GM19328 (cell line): ENCODE data around the gene EIF3K.

ENCODE experiments used
- ATAC-seq: cut with Tn5 transposase; IDR thresholded peaks from one replicate; pipeline ENCODE4 v1.9.1; 2021; ENCODE audit warnings: mild to moderate bottlenecking, moderate library complexity; ENCODE audit not compliant: unreplicated experiment

The EIF3K gene

DNA sequence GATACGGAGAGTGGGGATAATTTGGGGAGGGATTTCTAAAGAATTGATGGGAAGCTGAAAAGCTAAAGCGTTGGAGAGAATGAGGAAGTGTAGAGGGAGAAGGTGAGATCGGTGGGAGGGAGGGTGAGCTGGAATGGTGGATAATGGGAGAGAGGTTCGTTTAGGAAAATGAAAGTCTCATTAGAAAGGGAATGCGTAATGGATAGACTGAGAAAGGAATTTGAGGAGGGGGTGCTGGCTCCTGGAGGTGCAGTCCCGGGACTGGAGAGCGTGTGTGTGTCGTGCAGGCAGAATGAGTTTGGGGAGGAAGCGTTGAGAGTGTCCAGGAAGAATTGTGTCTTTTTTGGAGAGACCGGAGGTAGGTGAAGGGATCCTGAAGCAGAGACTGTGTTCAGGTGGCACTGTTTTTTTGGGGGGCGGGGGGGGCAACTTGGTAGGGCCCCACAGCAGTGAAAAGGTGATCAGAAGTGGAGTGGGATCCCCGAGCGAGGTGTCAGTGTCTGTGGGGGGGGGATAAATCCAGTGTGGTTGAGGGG, 29.8 kb downstream of the EIF3K start:
- no peak for ATAC-seq

DNA sequence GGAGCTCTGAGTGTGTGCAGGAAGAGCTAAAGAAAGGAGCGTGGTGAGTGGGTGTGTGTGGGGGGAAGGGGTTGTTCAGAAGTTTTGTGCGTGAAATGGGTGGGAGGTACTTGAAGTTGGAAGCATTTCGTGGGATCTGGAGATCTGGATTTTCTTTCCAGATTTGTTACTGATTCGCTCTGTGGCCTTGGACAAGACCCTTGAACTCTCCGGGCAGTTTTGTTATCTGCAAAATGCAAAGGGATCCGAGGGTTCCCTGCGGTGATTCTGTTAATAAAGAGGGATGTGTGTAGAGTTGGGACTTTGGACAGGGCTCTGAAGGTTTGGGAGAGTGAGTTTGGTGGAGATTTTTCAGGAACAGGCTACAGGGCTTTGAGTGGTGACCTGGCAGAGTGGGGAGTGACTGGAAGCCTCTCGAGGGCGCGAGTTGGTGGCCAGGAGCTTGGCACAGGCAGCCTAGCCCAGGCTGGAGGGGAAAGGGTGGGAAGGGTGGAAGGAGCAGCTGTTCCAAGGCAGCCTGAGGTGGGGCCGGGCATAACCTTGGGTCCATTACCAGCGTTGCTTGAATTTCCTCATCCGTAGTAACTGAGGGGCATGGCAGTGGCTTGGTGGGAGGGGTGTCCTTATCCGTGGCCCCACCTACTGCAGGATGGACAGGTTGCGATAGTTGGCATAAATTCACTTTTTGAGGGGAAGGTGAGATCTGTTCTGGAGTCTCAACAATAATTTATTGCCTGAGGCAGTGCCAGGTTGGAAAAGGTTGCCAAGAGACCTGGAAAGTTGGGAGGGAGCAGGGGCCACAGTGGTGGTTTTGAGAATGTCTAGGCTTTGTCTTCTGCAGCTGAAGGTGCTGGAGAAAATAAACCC, 30.6 kb downstream of the EIF3K start:
- ATAC-seq, result no peak

- ATAC-seq, result no peak
These were observed 31.3 kb downstream of the EIF3K start for GRCh38 chr19:38650172-38650775.

DNA sequence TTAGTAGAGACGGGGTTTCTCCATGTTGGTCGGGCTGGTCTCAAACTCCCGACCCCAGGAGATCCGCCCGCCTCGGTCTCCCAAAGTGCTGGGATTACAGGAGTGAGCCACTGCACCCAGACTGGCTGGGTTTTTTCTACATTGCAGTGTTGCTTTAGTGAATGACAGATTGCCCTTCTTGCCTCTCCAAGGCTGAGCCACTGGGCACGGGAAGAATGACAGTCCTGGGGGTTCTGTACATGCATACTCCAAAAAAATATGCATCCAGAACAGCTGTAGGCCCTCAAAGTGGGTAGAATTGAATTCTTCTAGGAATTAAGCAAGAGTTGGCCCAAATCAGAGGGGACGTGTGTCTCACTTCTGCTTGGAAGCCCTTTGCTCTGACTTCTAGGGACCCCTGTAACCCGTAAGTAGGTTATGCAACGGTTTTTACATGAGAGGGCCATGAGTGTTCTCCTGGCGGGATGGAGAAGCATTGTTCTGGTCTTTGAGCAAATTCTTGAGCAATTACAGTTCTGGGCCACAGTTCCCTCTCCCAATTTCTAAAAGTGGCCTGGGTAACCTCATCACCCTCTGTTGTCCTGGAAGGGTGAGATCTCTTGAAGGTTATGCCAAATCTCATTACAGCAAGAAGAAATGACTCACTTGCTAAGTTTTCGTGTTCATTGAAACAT, 32.1 kb downstream of the EIF3K start:
- no peak for ATAC-seq

- ATAC-seq, result no peak
These were observed 34.1 kb downstream of the EIF3K start for GRCh38 chr19:38653028-38653571.

DNA sequence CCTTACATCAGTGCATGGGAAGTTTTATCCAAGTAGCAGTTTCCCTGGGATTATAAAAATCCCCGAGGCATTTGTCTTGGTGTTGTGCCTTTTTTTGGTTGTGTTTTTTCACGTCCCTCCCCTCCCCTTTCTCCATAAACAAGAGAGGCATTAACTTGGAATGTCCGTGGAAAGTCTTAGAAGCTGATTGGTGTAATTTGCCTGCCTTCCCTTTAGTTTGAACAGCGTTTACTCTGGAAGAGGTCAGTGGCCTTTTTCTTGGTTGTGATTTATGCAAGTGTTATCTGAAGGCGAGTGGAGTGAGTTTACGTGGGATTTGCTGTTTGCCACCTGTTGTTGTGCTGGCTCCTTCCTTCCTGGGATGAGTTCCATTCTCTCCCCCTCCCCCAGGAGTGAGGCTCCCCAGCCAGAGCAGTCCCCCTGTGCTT, 35.7 kb downstream of the EIF3K start:
- no peak for ATAC-seq

DNA sequence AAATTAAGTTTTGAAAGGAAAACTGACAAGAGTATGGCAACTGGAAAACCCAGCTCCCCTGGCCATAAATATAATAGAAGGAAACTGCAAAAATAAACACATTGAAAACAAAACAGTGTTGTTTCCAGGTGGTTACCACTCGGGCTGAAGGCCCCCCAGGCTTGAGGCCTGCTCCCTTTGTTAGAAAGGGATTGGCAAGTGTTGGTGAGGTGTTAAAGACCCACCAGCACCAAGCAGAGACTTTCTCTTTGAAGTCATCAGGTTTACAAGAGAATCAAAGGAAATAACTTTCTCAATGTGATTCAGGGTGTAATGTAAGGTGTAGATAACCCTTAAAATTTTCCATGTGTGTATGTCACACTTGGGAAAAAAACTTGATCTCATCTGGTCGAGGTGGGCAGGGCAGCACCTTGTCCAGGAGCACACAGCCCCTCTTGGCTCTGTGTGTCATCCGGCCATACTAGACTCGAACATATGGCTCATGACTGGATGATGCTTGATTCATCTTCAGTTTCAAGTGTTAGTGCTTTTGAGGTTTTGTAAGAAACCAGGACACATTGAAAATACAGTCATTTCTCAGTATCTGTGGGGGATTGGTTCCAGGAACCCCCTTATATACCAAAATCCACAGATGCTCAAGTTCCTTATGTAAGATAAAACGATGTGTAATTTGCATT, 36.3 kb downstream of the EIF3K start:
- no peak for ATAC-seq

- ATAC-seq, result no peak
These were observed 37.4 kb downstream of the EIF3K start for GRCh38 chr19:38656171-38656981.

DNA sequence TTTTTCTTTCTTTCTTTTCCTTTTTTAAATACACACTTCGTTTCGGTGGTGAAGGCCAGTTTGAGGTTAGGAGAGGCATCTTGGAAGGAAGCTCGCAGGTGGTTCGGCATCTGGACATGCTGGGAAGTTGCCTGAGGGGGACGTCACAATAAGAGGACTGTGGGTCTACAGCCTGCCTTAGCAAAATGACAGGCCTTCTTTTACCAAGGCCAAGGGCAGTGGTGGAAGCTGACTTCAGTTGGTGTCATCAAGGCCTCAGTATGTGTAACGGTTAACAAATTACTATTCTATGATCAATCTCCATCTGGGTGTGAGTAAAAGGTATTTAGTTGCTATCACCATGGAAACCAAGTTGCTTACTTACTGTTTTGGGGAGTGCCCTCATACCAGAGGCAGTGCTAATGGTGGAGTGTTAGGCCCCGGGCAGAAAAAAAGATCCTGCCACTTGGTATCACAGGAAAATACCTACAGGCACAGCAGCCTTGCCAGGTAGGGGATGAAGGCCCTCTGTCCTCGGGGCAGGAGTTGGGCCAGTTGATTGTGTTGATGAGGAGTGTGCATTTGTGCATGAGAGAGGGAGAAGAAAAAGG, 38.7 kb downstream of the EIF3K start:
- no peak for ATAC-seq

DNA sequence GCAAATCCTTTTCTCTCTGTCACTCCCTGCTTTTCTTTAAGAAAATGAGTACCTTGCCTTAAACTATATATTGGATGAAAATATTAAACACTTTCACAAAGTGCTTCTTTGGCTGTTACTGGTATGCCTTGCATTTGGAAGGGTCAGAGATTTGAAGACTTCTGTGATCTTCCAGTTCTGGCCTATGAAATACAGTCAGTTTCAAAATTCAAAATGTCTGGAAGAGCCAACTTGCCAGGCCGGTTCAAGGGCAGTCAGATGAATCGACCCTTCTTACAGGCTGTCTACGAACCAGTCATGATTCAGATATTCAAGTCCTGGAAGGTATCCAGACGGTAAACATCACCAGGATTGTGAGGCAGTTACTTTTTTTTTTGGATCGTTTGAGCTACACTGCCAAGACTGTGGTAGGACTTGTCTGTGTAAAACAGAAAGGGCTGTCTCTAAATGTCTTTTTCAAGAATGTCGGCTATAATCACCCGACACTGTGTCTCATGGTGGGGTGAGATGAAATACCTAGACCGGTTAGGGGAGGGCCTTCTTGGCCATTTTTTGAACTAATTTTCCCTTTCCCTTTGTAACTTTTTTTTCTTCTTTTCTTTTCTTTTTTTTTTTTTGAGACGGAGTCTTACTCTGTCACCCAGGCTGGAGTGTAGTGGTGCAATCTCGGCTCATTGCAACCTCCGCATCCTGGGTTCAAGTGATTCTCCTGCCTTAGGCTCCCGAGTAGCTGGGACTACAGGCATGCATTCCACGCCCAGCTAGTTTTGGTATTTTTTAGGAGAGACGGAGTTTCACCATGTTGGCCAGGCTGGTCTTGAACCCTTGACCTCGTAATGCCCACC, 39.7 kb downstream of the EIF3K start:
- no peak for ATAC-seq

- no peak for ATAC-seq
These were observed 41.7 kb downstream of the EIF3K start for GRCh38 chr19:38660724-38661123.

DNA sequence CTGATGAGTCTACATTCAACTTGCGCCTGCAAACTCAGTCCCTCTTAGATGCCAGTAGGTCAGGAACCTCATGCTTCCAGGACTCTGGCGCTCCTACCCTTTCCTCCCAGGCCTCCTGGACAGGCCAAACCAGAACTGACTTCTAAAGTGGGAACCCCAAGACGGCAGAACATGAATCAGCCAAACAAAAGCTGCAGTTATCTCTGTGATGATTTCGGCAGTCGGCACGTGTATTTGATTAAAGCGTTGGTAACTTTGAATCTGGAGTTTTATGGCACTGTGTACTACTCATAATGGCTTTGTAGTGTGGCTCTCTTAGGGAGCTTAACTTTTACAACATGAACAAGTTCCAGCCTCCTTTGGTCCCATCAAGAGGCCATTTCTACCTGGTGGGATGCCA, 42.1 kb downstream of the EIF3K start:
- ATAC-seq, result no peak

DNA sequence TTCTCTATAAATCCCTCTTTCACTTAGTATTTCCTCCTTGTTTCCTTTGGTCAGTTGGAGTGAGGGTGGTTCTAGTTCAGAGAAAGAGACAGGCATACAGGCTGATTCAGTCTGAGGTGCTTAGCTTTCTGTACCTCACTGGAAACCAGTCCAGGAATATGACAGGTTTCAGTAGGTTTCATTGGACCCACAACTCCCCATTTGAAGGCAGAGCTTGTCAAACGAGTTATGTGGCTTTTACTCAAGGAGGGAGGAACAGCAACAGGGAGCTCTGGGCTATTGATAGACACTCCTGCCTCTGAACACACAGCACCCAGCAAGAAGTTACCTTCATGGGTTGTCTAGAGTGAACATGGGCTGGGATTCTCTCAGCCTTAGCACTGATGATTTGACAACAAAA, 43.0 kb downstream of the EIF3K start:
- ATAC-seq, result no peak

- ATAC-seq, result no peak
These were observed 43.7 kb downstream of the EIF3K start for GRCh38 chr19:38662537-38663155.

DNA sequence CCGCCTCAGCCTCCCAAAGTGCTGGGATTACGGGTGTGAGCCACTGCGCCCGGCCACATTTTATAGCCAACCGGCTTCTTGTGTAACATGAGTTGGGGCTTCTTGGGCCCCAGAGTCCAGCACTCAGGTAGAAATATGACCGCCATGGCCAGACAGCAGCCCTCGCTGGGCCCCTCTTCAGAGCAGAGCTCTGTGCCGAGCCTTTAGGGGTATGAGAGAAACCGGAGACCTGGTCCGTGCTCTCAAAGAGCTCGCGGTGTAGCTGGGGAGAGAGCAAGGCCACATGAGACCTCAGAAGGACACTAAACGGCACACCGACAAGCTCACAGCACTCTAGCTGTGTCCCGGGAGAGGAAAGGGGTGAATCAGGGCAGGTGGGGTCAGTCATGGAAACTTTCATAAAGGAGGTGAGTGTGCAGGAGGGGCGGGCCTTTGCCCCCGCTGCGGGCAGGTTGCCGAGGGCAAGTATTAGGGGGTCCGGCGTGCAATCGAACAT, 44.2 kb downstream of the EIF3K start:
- no peak for ATAC-seq

GRCh38 chr19:38663957-38664502, 45.0 kb downstream of the EIF3K start:
- no peak for ATAC-seq

GRCh38 chr19:38664503-38665211, 45.7 kb downstream of the EIF3K start:
- ATAC-seq, result no peak
